H1 (cell line): ENCODE results near the gene RALGDS. TPM values are rescaled to one million over a fixed set of nuclear protein-coding genes. Genes with fewer than 3 reads are reported as not detected.

Source experiments
- CTCF ChIA-PET: fragments of 300-600 bp; sonication (Branson Sonifier 250); formaldehyde crosslinking; loops from one replicate; lab custom pipeline; 2021; ENCODE audit not compliant: partially characterized antibody; lab: Charles Lee
- POLR2A ChIA-PET: fragments of 300-600 bp; sonication (Branson Sonifier 250); formaldehyde crosslinking; loops from one replicate; lab custom pipeline; 2021; ENCODE audit warnings: inconsistent platforms; ENCODE audit not compliant: partially characterized antibody; lab: Charles Lee
- DNase-seq, 2 experiments: peaks; one replicate each; pipeline versions ENCODE4 v3.0.0 to v3.0.0-alpha.2; 2010 to 2022; ENCODE audit warnings: low spot score in 2 of 2, low read depth in 1 of 2, mixed read lengths in 1 of 2
- FAIRE-seq: peaks from 2 replicates; lab custom pipeline; 2011; peaks lifted over from hg19 to GRCh38; lab: Jason Lieb, UNC
- H2AFZ ChIP-seq: 2 replicates; pipeline ENCODE4 v1.8.1; 2012; ENCODE audit warnings: low read length, inconsistent platforms
- H2AK5ac ChIP-seq: 2 replicates; pipeline ENCODE4 v1.6.1; 2013; ENCODE audit warnings: low read depth, low read length
- H2BK120ac ChIP-seq: replicated peaks from 2 replicates; pipeline ENCODE3; 2013; ENCODE audit warnings: low read depth, low read length, inconsistent platforms
- H2BK12ac ChIP-seq: 2 replicates; pipeline ENCODE4 v1.6.1; 2013; ENCODE audit warnings: low read depth, low read length
- H2BK15ac ChIP-seq: 2 replicates; pipeline ENCODE4 v1.6.1; 2013; ENCODE audit warnings: low read length
- H2BK20ac ChIP-seq: 2 replicates; pipeline ENCODE4 v1.6.1; 2013; ENCODE audit warnings: low read length
- H2BK5ac ChIP-seq: 2 replicates; pipeline ENCODE4 v1.6.1; 2013; ENCODE audit warnings: low read depth, low read length
- H3K14ac ChIP-seq: 2 replicates; pipeline ENCODE4 v1.6.1; 2013; ENCODE audit warnings: inconsistent platforms; ENCODE audit not compliant: insufficient read length
- H3K18ac ChIP-seq: 2 replicates; pipeline ENCODE4 v1.6.1; 2013; ENCODE audit warnings: low read length; ENCODE audit errors: extremely low read depth
- H3K23ac ChIP-seq: 2 replicates; pipeline ENCODE4 v1.6.1; 2013; ENCODE audit warnings: inconsistent platforms; ENCODE audit not compliant: insufficient read length
- H3K23me2 ChIP-seq: 2 replicates; pipeline ENCODE4 v1.6.1; 2013; ENCODE audit warnings: low read depth, low read length
- H3K27ac ChIP-seq: 2 replicates; pipeline ENCODE4 v1.6.1; 2011; ENCODE audit warnings: low read depth, low read length, inconsistent platforms
- H3K27me3 ChIP-seq, 4 experiments: replicated peaks in 1 of 4; 1 replicate in 1 of 4; 2 replicates in 3 of 4; pipeline versions ENCODE4 v1.6.1 to v1.8.1; 2011 to 2013; ENCODE audit warnings: low read length in 3 of 4, mild to moderate bottlenecking in 3 of 4, inconsistent platforms in 2 of 4, mixed read lengths in 2 of 4, moderate library complexity in 1 of 4; ENCODE audit not compliant: control insufficient read depth in 3 of 4, insufficient read depth in 3 of 4; ENCODE audit errors: extremely low read depth in 1 of 4
- H3K36me3 ChIP-seq, 4 experiments: 2 replicates each; pipeline versions ENCODE4 v1.6.1 to v1.8.1; 2011 to 2013; ENCODE audit warnings: mild to moderate bottlenecking in 4 of 4, low read length in 3 of 4, moderate library complexity in 2 of 4, control low read depth in 1 of 4, inconsistent platforms in 1 of 4; ENCODE audit not compliant: insufficient read depth in 4 of 4, control insufficient read depth in 2 of 4
- H3K4ac ChIP-seq: replicated peaks from 2 replicates; pipeline ENCODE3; 2013; ENCODE audit warnings: low read length, low read depth, mixed read lengths, inconsistent platforms; ENCODE audit not compliant: insufficient read length
- H3K4me1 ChIP-seq, 4 experiments: replicated peaks in 1 of 4; 1 replicate in 1 of 4; 2 replicates in 3 of 4; pipeline versions ENCODE4 v1.6.1 to v1.8.1; 2011 to 2013; ENCODE audit warnings: low read length in 3 of 4, inconsistent platforms in 2 of 4, mixed read lengths in 1 of 4; ENCODE audit not compliant: insufficient read depth in 4 of 4, control insufficient read depth in 3 of 4
- H3K4me2 ChIP-seq, 2 experiments: 2 replicates each; pipeline versions ENCODE4 v1.6.1 to v1.8.1; 2011 to 2013; ENCODE audit warnings: low read depth in 2 of 2, low read length in 2 of 2, control low read depth in 1 of 2, inconsistent platforms in 1 of 2, mild to moderate bottlenecking in 1 of 2; ENCODE audit not compliant: insufficient read depth in 1 of 2
- H3K4me3 ChIP-seq, 4 experiments: fragments of 200-600, 300-600 bp in 1 of 4; sonication (generic), shearing (Covaris generic), sonication (Bioruptor Twin) in 1 of 4; 2 replicates each; pipeline versions ENCODE4 v1.5.1 to v1.8.1; 2011 to 2016; ENCODE audit warnings: low read length in 4 of 4, low read depth in 3 of 4, control low read depth in 2 of 4, inconsistent platforms in 2 of 4, mild to moderate bottlenecking in 2 of 4, mixed read lengths in 1 of 4, moderate library complexity in 1 of 4; ENCODE audit not compliant: insufficient read depth in 2 of 4; ENCODE audit errors: extremely low read depth in 1 of 4
- H3K56ac ChIP-seq: replicated peaks from 2 replicates; pipeline ENCODE3; 2013; ENCODE audit warnings: low read depth, mild to moderate bottlenecking, mixed read lengths, low read length, inconsistent platforms; ENCODE audit not compliant: insufficient read length
- H3K79me1 ChIP-seq: 2 replicates; pipeline ENCODE4 v1.6.1; 2013; ENCODE audit warnings: low read depth, low read length, control low read depth
- H3K79me2 ChIP-seq, 2 experiments: 2 replicates each; pipeline versions ENCODE4 v1.6.1 to v1.8.1; 2012 to 2013; ENCODE audit warnings: low read length in 2 of 2, mild to moderate bottlenecking in 2 of 2, inconsistent platforms in 1 of 2; ENCODE audit not compliant: insufficient read depth in 2 of 2, control insufficient read depth in 1 of 2
- H3K9ac ChIP-seq, 4 experiments: replicated peaks in 1 of 4; 1 replicate in 1 of 4; 2 replicates in 3 of 4; pipeline versions ENCODE4 v1.6.1 to v1.8.1; 2011 to 2013; ENCODE audit warnings: low read depth in 3 of 4, low read length in 3 of 4, control low read depth in 2 of 4, mild to moderate bottlenecking in 2 of 4, moderate library complexity in 2 of 4, inconsistent platforms in 1 of 4; ENCODE audit errors: extremely low read depth in 1 of 4
- H3K9me3 ChIP-seq, 2 experiments: 2 replicates each; pipeline versions ENCODE4 v1.6.1 to v1.8.1; 2012 to 2013; ENCODE audit warnings: mild to moderate bottlenecking in 2 of 2, moderate library complexity in 2 of 2, control low read depth in 1 of 2, inconsistent platforms in 1 of 2, low read depth in 1 of 2, low read length in 1 of 2, mixed read lengths in 1 of 2; ENCODE audit not compliant: insufficient read depth in 2 of 2
- H4K20me1 ChIP-seq, 2 experiments: replicated peaks in 1 of 2; 2 replicates each; pipeline versions ENCODE3 to v1.8.1; 2011 to 2013; ENCODE audit warnings: inconsistent platforms in 2 of 2, low read length in 2 of 2, mild to moderate bottlenecking in 1 of 2; ENCODE audit not compliant: insufficient read depth in 2 of 2, control insufficient read depth in 1 of 2
- H4K5ac ChIP-seq: 2 replicates; pipeline ENCODE4 v1.6.1; 2013; ENCODE audit warnings: low read length, low read depth, mixed read lengths, inconsistent platforms; ENCODE audit not compliant: insufficient read length
- H4K8ac ChIP-seq: 2 replicates; pipeline ENCODE4 v1.8.0; 2013; ENCODE audit warnings: mild to moderate bottlenecking, moderate library complexity, low read length, inconsistent platforms; ENCODE audit not compliant: insufficient read depth; ENCODE audit errors: extremely low read depth
- H4K91ac ChIP-seq: replicated peaks from 2 replicates; pipeline ENCODE3; 2013; ENCODE audit warnings: low read length, mixed read lengths, inconsistent platforms; ENCODE audit not compliant: insufficient read length
- CTBP2 ChIP-seq: IDR thresholded peaks from 2 replicates; pipeline ENCODE4 v1.7.0; 2011; ENCODE audit warnings: borderline replicate concordance, mild to moderate bottlenecking, moderate library complexity, mixed read lengths, low read length; ENCODE audit not compliant: insufficient read depth, insufficient read length
- YY1 ChIP-seq: IDR thresholded peaks from 2 replicates; pipeline ENCODE4 v1.6.1; 2011; ENCODE audit warnings: low read depth, mild to moderate bottlenecking, low read length
- WGBS, 2 experiments: shearing (Covaris generic) in 1 of 2; methylation state at CpG; one replicate each; pipeline versions ENCODE4 v1.1.6 to v1.1.7; 2013 to 2015; ENCODE audit warnings: low lambda C conversion rate in 2 of 2, mixed read lengths in 2 of 2, inconsistent platforms in 1 of 2, low coverage in 1 of 2, missing lambda C conversion rate in 1 of 2; ENCODE audit not compliant: insufficient replicate concordance in 2 of 2, insufficient coverage in 1 of 2, insufficient read length in 1 of 2; ENCODE audit errors: extremely low coverage in 1 of 2, missing lambda C conversion rate in 1 of 2; 5-methylcytosine and 5-hydroxymethylcytosine counted together
- polyA plus RNA-seq, 7 experiments: library from polyadenylated mRNA; depleted of rRNA in 3 of 7; stranded (reverse) in 5 of 7; unstranded in 2 of 7; fragments of >200 nt in 5 of 7; fragments of 200-250 nt in 2 of 7; gene quantifications; 1 replicate in 5 of 7; 2 replicates in 1 of 7; 4 replicates in 1 of 7; pipeline versions ENCODE4 v1.2.1 to v1.2.3, GENCODE V29; 2011 to 2013; ENCODE audit warnings: missing spikeins in 2 of 7, mixed read lengths in 2 of 7
- total RNA-seq: library from RNA; stranded (reverse); fragmentation: NEBNext Ultra II Directional; extraction: Animal tissue kit (Norgen Biotek cat#: 25700); gene quantifications from 2 replicates; pipeline ENCODE4 v1.2.1, GENCODE V29; 2021

RALGDS gene
- total and polyA plus RNA-seq, 2 of the 8 experiments (the other 6 are each of a cell fraction or from before 2014, with no cell fraction given): 14.5 to 25.5 TPM

DNA sequence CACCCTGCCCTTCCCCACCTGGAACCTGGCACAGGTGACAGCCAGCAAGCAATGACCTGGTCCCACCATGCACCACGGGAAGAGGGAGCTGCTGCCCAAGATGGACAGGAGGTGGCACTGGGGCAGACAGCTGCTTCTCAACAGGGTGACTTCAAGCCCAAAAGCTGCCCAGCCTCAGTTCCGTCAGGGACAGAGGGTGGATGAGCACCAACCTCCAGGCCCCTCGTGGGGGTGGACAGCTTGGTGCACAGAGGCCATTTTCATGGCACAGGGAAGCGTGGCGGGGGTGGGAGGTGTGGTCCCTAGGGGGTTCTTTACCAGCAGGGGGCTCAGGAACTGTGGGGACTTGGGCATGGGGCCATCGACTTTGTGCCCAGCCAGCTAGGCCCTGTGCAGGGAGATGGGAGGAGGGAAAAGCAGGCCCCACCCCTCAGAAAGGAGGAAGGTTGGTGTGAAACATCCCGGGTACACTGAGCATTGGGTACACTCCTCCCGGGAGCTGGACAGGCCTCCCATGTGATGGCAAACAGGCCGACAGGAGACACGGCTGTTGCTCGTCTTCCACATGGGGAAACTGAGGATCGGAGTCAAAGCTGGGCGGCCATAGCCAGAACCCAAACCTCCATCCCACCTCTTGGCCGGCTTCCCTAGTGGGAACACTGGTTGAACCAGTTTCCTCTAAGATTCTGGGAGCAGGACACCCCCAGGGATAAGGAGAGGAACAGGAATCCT lies 57.4 kb downstream of the RALGDS start:
- Histone ChIP-seq H3K23me2 (no peaks in the 10 kb centered on the region), H2AFZ (no peak overlapping the region), H3K27me3 (no peaks in the 10 kb centered on the region), H4K20me1 (peaks cover 0 to 1% of the 10 kb centered on the region in 2 experiments), H2BK5ac (peak overlapping the region; percentile 80; the same call in 1 of the 2 replicates), H3K27ac (no peak overlapping the region), H3K18ac (no peak overlapping the region), H3K4me3 (no peak overlapping the region), H2BK20ac (no peak overlapping the region), H4K5ac (no peak overlapping the region), H4K8ac (no peak overlapping the region), H3K9ac (no peak overlapping the region), H2BK12ac (0 out of 2 replicates have a peak overlapping the region, but pooled peaks have one; percentile 39), H2AK5ac (peak overlapping the region; percentile 28; the same call in 1 of the 2 replicates), H3K56ac (no peak overlapping the region), H3K36me3 (no peaks in the 10 kb centered on the region; a peak in 3 of 8 replicates), H3K14ac (peak overlapping the region; percentile 61), H3K4ac (no peak overlapping the region), H3K4me2 (no peak overlapping the region), H3K4me1 (peaks cover 6 to 22% (median 13%) of the 10 kb centered on the region in 4 experiments), H3K79me1 (0 out of 2 replicates have a peak, but pooled peaks cover 2% of the 10 kb centered on the region), H3K9me3 (no peaks in the 10 kb centered on the region), H4K91ac (peak overlapping the region; percentile 54), H3K79me2 (no peaks in the 10 kb centered on the region), H2BK15ac (0 out of 2 replicates have a peak overlapping the region, but pooled peaks have one; percentile 61), H3K23ac (no peak overlapping the region), H2BK120ac (no peak overlapping the region)
- TF ChIP-seq YY1 (no peak), CTBP2 (no peak)
- CTCF ChIA-PET: interaction anchor here (0.7 to 1.5 kb wide), 5 partner anchors 9 to 44 kb away, joined by 3 to 6 read pairs (median 3); no protein-coding TSS in a partner anchor
- POLR2A ChIA-PET: interaction anchor here (0.7 to 1.1 kb wide), 2 partner anchors 12 to 17 kb away, joined by 3 read pairs; no protein-coding TSS in a partner anchor
- FAIRE-seq (no peak), DNase-seq (no peak)
- 90% methylated on average over 10 of the region's 14 CpGs; no CpG with 5 or more reads in 1 of the 2 experiments for WGBS, 2 experiments
